Naive thymus-derived CD8-positive, alpha-beta T cell (primary cell): Measurements from ENCODE around the gene CEP57L1. TPM values are rescaled to one million over a fixed set of nuclear protein-coding genes. Genes with fewer than 3 reads are reported as not detected.
"Not testable (repeated sequence)": the region's sequence is repeated elsewhere in the genome, so short reads cannot be mapped to it uniquely, and the experiment has no call there.

Experiments used
- ATAC-seq, 2 donors: fragments of 150-1000 bp; cut with Tn5 transposase in 1 of 2; sonication (Bioruptor Pico), chemical (Tn5 transposase) in 1 of 2; 1 replicate in 1 of 2; 2 replicates in 1 of 2; pipeline ENCODE4 v1.10.0; 2021; ENCODE audit warnings: mild to moderate bottlenecking in 2 of 2, moderate library complexity in 2 of 2
- POLR2A ChIA-PET: fragments of 350-600 bp; sonication (Branson Sonifier 250); formaldehyde crosslinking; loops from one replicate; lab custom pipeline; 2021; ENCODE audit warnings: antibody characterized with exemption; lab: Charles Lee
- DNase-seq, 10 donors: peaks; one replicate each; pipeline versions ENCODE4 v3.0.0 to v3.0.0-alpha.2; 2020 to 2022
- H3K27ac Mint-ChIP-seq, 10 donors: one replicate each; pipeline ENCODE4 v1.8.0; 2020 to 2022; ENCODE audit warnings: mild to moderate bottlenecking in 10 of 10, mixed read lengths in 10 of 10, moderate library complexity in 4 of 10, inconsistent platforms in 1 of 10
- H3K27me3 Mint-ChIP-seq, 5 donors: one replicate each; pipeline ENCODE4 v1.8.0; 2021 to 2022; ENCODE audit warnings: mixed read lengths in 5 of 5
- H3K36me3 Mint-ChIP-seq, 3 donors: one replicate each; pipeline ENCODE4 v1.8.0; 2020 to 2022; ENCODE audit warnings: mixed read lengths in 3 of 3, mild to moderate bottlenecking in 2 of 3, inconsistent platforms in 1 of 3
- H3K4me1 Mint-ChIP-seq, 4 donors: one replicate each; pipeline ENCODE4 v1.8.0; 2021 to 2022; ENCODE audit warnings: mixed read lengths in 4 of 4
- H3K4me3 Mint-ChIP-seq, 10 donors: one replicate each; pipeline ENCODE4 v1.8.0; 2020 to 2022; ENCODE audit warnings: mild to moderate bottlenecking in 10 of 10, mixed read lengths in 10 of 10, moderate library complexity in 6 of 10, inconsistent platforms in 1 of 10
- H3K9me3 Mint-ChIP-seq, 9 donors: one replicate each; pipeline ENCODE4 v1.8.0; 2020 to 2022; ENCODE audit warnings: mixed read lengths in 9 of 9, mild to moderate bottlenecking in 3 of 9, inconsistent platforms in 1 of 9, moderate library complexity in 1 of 9
- polyA plus RNA-seq, 3 donors: library from polyadenylated mRNA; unstranded; fragments of 300-500 nt; fragmentation: Illumina TruSeq; gene quantifications; one replicate each; pipeline ENCODE4 v1.2.3, GENCODE V29; 2021
- total RNA-seq, 8 experiments: library from RNA in 2 of 8; stranded (reverse) in 2 of 8; gene quantifications; one replicate each; pipeline ENCODE4 v1.2.3 and lab custom pipeline; 2021 to 2026

CEP57L1 gene
- total and polyA plus RNA-seq, 5 experiments from 2014 or later: 5.4 to 9.5 (median 7.0) TPM

- Mint-ChIP-seq H3K36me3 (peaks cover 0 to 3% (median 0%) of the 10 kb centered on the region in 3 donors), H3K4me1 (peaks cover 25 to 67% (median 56%) of the 10 kb centered on the region in 4 donors), H3K27ac (peak overlapping the region; percentile 75 to 100 (median 88)), H3K27me3 (no peaks in the 10 kb centered on the region), H3K9me3 (no peaks in the 10 kb centered on the region), H3K4me3 (peak overlapping the region; percentile 79 to 97 (median 92))
- no peak for ATAC-seq
- POLR2A ChIA-PET: interaction anchor here (0.9 to 3.7 kb wide), 13 partner anchors 21 to 833 kb away, joined by 3 to 32 read pairs (median 6); partner anchors contain the start of genes AFG1L, ARMC2, CD164 and SNX3
- DNase-seq: peak in 2 of 10 donors; percentile 2 to 15
Measured at GRCh38 chr6:109093732-109094415, 1.4 kb upstream of the CEP57L1 start.

GRCh38 chr6:109094416-109095035 lies 781 bp upstream of the CEP57L1 start, which contains the start of gene SESN1:
TSS of gene SESN1 (minus strand) at chr6:109094846. CDS start at chr6:109094073, 773 bp downstream.
- Mint-ChIP-seq H3K4me1 (peaks cover 26 to 60% (median 53%) of the 10 kb centered on the region in 4 donors), H3K4me3 (peak within 1 kb of the TSS; percentile 88 to 98 (median 94)), H3K36me3 (peaks cover 0 to 6% (median 3%) of the 10 kb centered on the region in 3 donors), H3K27ac (peak within 1 kb of the TSS; percentile 97 to 100 (median 99)), H3K9me3 (no peaks in the 10 kb centered on the region), H3K27me3 (no peaks in the 10 kb centered on the region)
- POLR2A ChIA-PET: interaction anchor here (0.9 to 3.7 kb wide), 17 partner anchors 22 to 1888 kb away, joined by 3 to 32 read pairs (median 5); partner anchors contain the start of genes AFG1L, AMD1, ARMC2 and CD164
- DNase-seq (peak; percentile 54 to 86 (median 76)), ATAC-seq (peak; percentile 63 to 74)

GRCh38 chr6:109095835-109096084 lies 453 bp downstream of the CEP57L1 start:
- peaks cover 0 to 13% (median 3%) of the 10 kb centered on the region in 3 donors for H3K36me3 Mint-ChIP-seq
- no peaks in the 10 kb centered on the region for H3K27me3 Mint-ChIP-seq
- POLR2A ChIA-PET: interaction anchor here (1.3 to 3.7 kb wide), 6 partner anchors 23 to 1886 kb away, joined by 4 to 32 read pairs (median 8); partner anchors contain the start of genes CD164 and RPF2
- H3K27ac Mint-ChIP-seq: peak overlapping the region in 9 of 10 donors; percentile 97 to 100 (median 99)
- H3K4me1 Mint-ChIP-seq: peaks cover 24 to 51% (median 47%) of the 10 kb centered on the region in 4 donors
- ATAC-seq: no peak
- no peaks in the 10 kb centered on the region for H3K9me3 Mint-ChIP-seq
- peak overlapping the region; percentile 88 to 98 (median 94) for H3K4me3 Mint-ChIP-seq
- DNase-seq: no peak

- POLR2A ChIA-PET: interaction anchor here (3.0 to 3.7 kb wide), 2 partner anchors 286 to 537 kb away, joined by 24 to 32 read pairs; partner anchors contain the start of gene CD164
Measured at GRCh38 chr6:109096208-109096607, 901 bp downstream of the CEP57L1 start.

GRCh38 chr6:109097661-109098060 lies 2.4 kb downstream of the CEP57L1 start:
- no peaks in the 10 kb centered on the region for H3K9me3 Mint-ChIP-seq
- H3K27ac Mint-ChIP-seq: peak overlapping the region in 1 of 10 donors; percentile 80
- H3K4me1 Mint-ChIP-seq: peaks cover 11 to 32% (median 28%) of the 10 kb centered on the region in 4 donors
- ATAC-seq (no peak), DNase-seq (no peak)
- POLR2A ChIA-PET: interaction anchor here (0.5 kb wide), 1 partner anchor 132 kb away, joined by 7 read pairs; no protein-coding TSS in a partner anchor
- H3K4me3 Mint-ChIP-seq: no peak overlapping the region
- peaks cover 0 to 20% (median 7%) of the 10 kb centered on the region in 3 donors for H3K36me3 Mint-ChIP-seq
- no peaks in the 10 kb centered on the region for H3K27me3 Mint-ChIP-seq

More at GRCh38 chr6:109096208-109096607, 901 bp downstream of the CEP57L1 start:
- no peak for ATAC-seq
- peak overlapping the region in 9 of 10 donors; percentile 8 to 100 (median 99) for H3K27ac Mint-ChIP-seq
- peak in 1 of 10 donors; percentile 2 for DNase-seq
- peak overlapping the region; percentile 88 to 98 (median 94) for H3K4me3 Mint-ChIP-seq
- peaks cover 0 to 13% (median 6%) of the 10 kb centered on the region in 3 donors for H3K36me3 Mint-ChIP-seq
- peaks cover 22 to 46% (median 42%) of the 10 kb centered on the region in 4 donors for H3K4me1 Mint-ChIP-seq
- no peaks in the 10 kb centered on the region for H3K27me3 Mint-ChIP-seq
- no peaks in the 10 kb centered on the region for H3K9me3 Mint-ChIP-seq

- no peaks in the 10 kb centered on the region for H3K27me3 Mint-ChIP-seq
- peaks cover 0 to 4% (median 2%) of the 10 kb centered on the region in 4 donors for H3K4me1 Mint-ChIP-seq
- ATAC-seq (no peak), DNase-seq (no peak)
- H3K27ac Mint-ChIP-seq: no peak overlapping the region
- H3K9me3 Mint-ChIP-seq: no peaks in the 10 kb centered on the region
- H3K36me3 Mint-ChIP-seq: peaks cover 0 to 20% (median 7%) of the 10 kb centered on the region in 3 donors
- no peak overlapping the region for H3K4me3 Mint-ChIP-seq
- POLR2A ChIA-PET: no interaction called here
Measured at GRCh38 chr6:109102762-109103161, 7.5 kb downstream of the CEP57L1 start.

- Mint-ChIP-seq H3K36me3 (peaks cover 0 to 21% (median 6%) of the 10 kb centered on the region in 3 donors), H3K27me3 (no peaks in the 10 kb centered on the region), H3K27ac (no peak overlapping the region), H3K4me1 (peaks cover 0 to 2% (median 1%) of the 10 kb centered on the region in 4 donors), H3K4me3 (no peak overlapping the region), H3K9me3 (no peaks in the 10 kb centered on the region)
- no peak for DNase-seq
- no peak for ATAC-seq
- POLR2A ChIA-PET: no interaction called here
Measured at GRCh38 chr6:109103942-109104341, 8.6 kb downstream of the CEP57L1 start.

- ATAC-seq (no peak), DNase-seq (no peak)
- Mint-ChIP-seq H3K4me1 (no peaks in the 10 kb centered on the region), H3K27me3 (no peaks in the 10 kb centered on the region), H3K9me3 (no peaks in the 10 kb centered on the region), H3K27ac (no peak overlapping the region), H3K36me3 (peaks cover 0 to 19% (median 4%) of the 10 kb centered on the region in 3 donors), H3K4me3 (no peak overlapping the region)
- POLR2A ChIA-PET: no interaction called here
Measured at GRCh38 chr6:109104512-109104911, 9.2 kb downstream of the CEP57L1 start.

GRCh38 chr6:109105681-109106080 lies 10.4 kb downstream of the CEP57L1 start:
- POLR2A ChIA-PET: interaction anchor here (0.7 kb wide), 1 partner anchor 848 kb away, joined by 3 read pairs; no protein-coding TSS in a partner anchor

GRCh38 chr6:109109663-109110062 lies 14.4 kb downstream of the CEP57L1 start:
- H3K27me3 Mint-ChIP-seq, H3K4me3 Mint-ChIP-seq, H3K27ac Mint-ChIP-seq, DNase-seq, POLR2A ChIA-PET, ATAC-seq, H3K9me3 Mint-ChIP-seq: not testable (repeated sequence)
- peaks cover 0 to 11% (median 8%) of the 10 kb centered on the region in 4 donors for H3K4me1 Mint-ChIP-seq
- H3K36me3 Mint-ChIP-seq: peaks cover 0 to 16% (median 13%) of the 10 kb centered on the region in 3 donors

More at GRCh38 chr6:109105681-109106080, 10.4 kb downstream of the CEP57L1 start:
- peaks cover 0 to 3% (median 0%) of the 10 kb centered on the region in 9 donors for H3K9me3 Mint-ChIP-seq
- ATAC-seq (no peak), DNase-seq (no peak)
- H3K27me3 Mint-ChIP-seq: no peaks in the 10 kb centered on the region
- H3K27ac Mint-ChIP-seq: no peak overlapping the region
- H3K36me3 Mint-ChIP-seq: peaks cover 0 to 21% (median 15%) of the 10 kb centered on the region in 3 donors
- no peaks in the 10 kb centered on the region for H3K4me1 Mint-ChIP-seq
- no peak overlapping the region for H3K4me3 Mint-ChIP-seq

GRCh38 chr6:109112663-109113062 lies 17.4 kb downstream of the CEP57L1 start:
- H3K9me3 Mint-ChIP-seq, H3K4me3 Mint-ChIP-seq, DNase-seq, ATAC-seq, POLR2A ChIA-PET, H3K27me3 Mint-ChIP-seq, H3K27ac Mint-ChIP-seq: not testable (repeated sequence)
- peaks cover 0 to 17% (median 9%) of the 10 kb centered on the region in 4 donors for H3K4me1 Mint-ChIP-seq
- peaks cover 0 to 16% (median 13%) of the 10 kb centered on the region in 3 donors for H3K36me3 Mint-ChIP-seq

GRCh38 chr6:109117346-109118035 lies 22.2 kb downstream of the CEP57L1 start:
- ATAC-seq (no peak), DNase-seq (peak in 1 of 10 donors; percentile 15)
- no peak overlapping the region for H3K4me3 Mint-ChIP-seq
- H3K4me1 Mint-ChIP-seq: peaks cover 10 to 37% (median 19%) of the 10 kb centered on the region in 4 donors
- POLR2A ChIA-PET: interaction anchor here (0.6 kb wide), 1 partner anchor 678 kb away, joined by 5 read pairs; no protein-coding TSS in a partner anchor
- peaks cover 0 to 1% (median 0%) of the 10 kb centered on the region in 5 donors for H3K27me3 Mint-ChIP-seq
- no peaks in the 10 kb centered on the region for H3K9me3 Mint-ChIP-seq
- H3K27ac Mint-ChIP-seq: peak overlapping the region in 1 of 10 donors; percentile 4
- H3K36me3 Mint-ChIP-seq: peaks cover 0 to under 1% (median 0%) of the 10 kb centered on the region in 3 donors
